ENCODE data around the gene MARCHF10. TPM values are rescaled to one million over a fixed set of nuclear protein-coding genes. Genes with fewer than 3 reads are reported as not detected.
A peak's percentile ranks its signal among the peaks of the same experiment; 100 is the strongest.

MARCHF10 gene
- total and polyA plus RNA-seq, 2 of the 13 experiments (the other 11 are each of a cell fraction or from before 2014, with no cell fraction given): not detected

GRCh38 chr17:62653826-62654761 is 154.0 kb downstream of the MARCHF10 start:
- CTCF ChIA-PET (ENCODE audit: low intra/inter-chr PET ratio, low total read pairs): no interaction called here
- Histone ChIP-seq H3K4me2 (ENCODE audit: low read depth, low read length) (no peak overlapping the region), H3K9ac (ENCODE audit: insufficient read depth, low read depth, low read length) (no peak overlapping the region), H3K4me1 (ENCODE audit: insufficient read depth, low read length) (peaks cover 21% of the 10 kb centered on the region), H3K79me2 (ENCODE audit: insufficient read depth, low read length) (no peaks in the 10 kb centered on the region), H2AFZ (ENCODE audit: low read length) (no peak overlapping the region), H3K4me3 (replicated peaks in 1 of 3; ENCODE audit: insufficient read depth in 1 of 3, low read depth in 2 of 3, low read length in 3 of 3) (no peak overlapping the region), H4K20me1 (ENCODE audit: insufficient read depth, low read length) (no peaks in the 10 kb centered on the region), H3K27ac (ENCODE audit: extremely low read length, insufficient read depth, low read length) (no peak overlapping the region), H3K36me3 (replicated peaks in 1 of 2; ENCODE audit: control insufficient read depth in 1 of 2, insufficient read depth in 2 of 2, low read length in 2 of 2) (no peaks in the 10 kb centered on the region), H3K27me3 (ENCODE audit: control insufficient read depth in 1 of 2, insufficient read depth in 2 of 2, low read length in 2 of 2) (peaks cover 15 to 75% of the 10 kb centered on the region in 2 experiments; a peak in 4 of 5 replicates), H3K9me3 (ENCODE audit: low read length) (no peaks in the 10 kb centered on the region)
- intact Hi-C loops (cut with micrococcal nuclease; ENCODE audit: unreplicated experiment) (no loop called here), in situ Hi-C loops (cut with HindIII; ENCODE audit: extremely low pct_ligation_motif_present, low pct_unique_long_range_greater_than_20kb) (no loop called here)
- DNase-seq (ENCODE audit: low spot score) (no peak), ATAC-seq (peak; percentile 37), FAIRE-seq (no peak)
- whole genome bisulfite sequencing (ENCODE audit: low lambda C conversion rate): 56% methylated on average over 15 of the region's 19 CpGs
- no TSS peak for BruUV-seq (replicated peaks)
- TF ChIP-seq MAFK (conservative IDR thresholded peaks at IDR 0.05 in 1 of 2, IDR thresholded peaks at IDR 0.05 in 1 of 2; ENCODE audit: low read length in 2 of 2): peak in 1 of 2 experiments; percentile 13; a peak in 1 of 4 replicates
- TF ChIP-seq NFKBIZ (CRISPR knock-in tag; IDR thresholded peaks at IDR 0.05): no peak
- POLR2A ChIA-PET: no interaction called here

GRCh38 chr17:62653002-62653825 is 154.9 kb downstream of the MARCHF10 start:
- Histone ChIP-seq H3K4me1 (ENCODE audit: insufficient read depth, low read length) (peaks cover 21% of the 10 kb centered on the region), H4K20me1 (ENCODE audit: insufficient read depth, low read length) (no peaks in the 10 kb centered on the region), H3K4me3 (replicated peaks in 1 of 3; ENCODE audit: insufficient read depth in 1 of 3, low read depth in 2 of 3, low read length in 3 of 3) (peak overlapping the region; percentile 43 to 64 (median 47); a peak in 5 of 6 replicates), H3K4me2 (ENCODE audit: low read depth, low read length) (peak overlapping the region; percentile 80), H3K27me3 (ENCODE audit: control insufficient read depth in 1 of 2, insufficient read depth in 2 of 2, low read length in 2 of 2) (peaks cover 15 to 75% of the 10 kb centered on the region in 2 experiments; a peak in 4 of 5 replicates), H3K79me2 (ENCODE audit: insufficient read depth, low read length) (no peaks in the 10 kb centered on the region), H3K27ac (ENCODE audit: extremely low read length, insufficient read depth, low read length) (no peak overlapping the region), H2AFZ (ENCODE audit: low read length) (no peak overlapping the region), H3K9ac (ENCODE audit: insufficient read depth, low read depth, low read length) (no peak overlapping the region), H3K9me3 (ENCODE audit: low read length) (no peaks in the 10 kb centered on the region), H3K36me3 (replicated peaks in 1 of 2; ENCODE audit: control insufficient read depth in 1 of 2, insufficient read depth in 2 of 2, low read length in 2 of 2) (no peaks in the 10 kb centered on the region)
- ChIA-PET CTCF (ENCODE audit: low intra/inter-chr PET ratio, low total read pairs) (no interaction called here), POLR2A (no interaction called here)
- peak; percentile 45 for ATAC-seq
- no peak for DNase-seq (ENCODE audit: low spot score)
- 16% methylated on average over 28 of the region's 30 CpGs for WGBS (ENCODE audit: low lambda C conversion rate)
- intact Hi-C loops (cut with micrococcal nuclease; ENCODE audit: unreplicated experiment) (no loop called here), in situ Hi-C loops (cut with HindIII; ENCODE audit: extremely low pct_ligation_motif_present, low pct_unique_long_range_greater_than_20kb) (no loop called here)
- FAIRE-seq: no peak
- no TSS peak for BruUV-seq (replicated peaks)
- TF ChIP-seq ZNF12 (CRISPR knock-in tag; IDR thresholded peaks at IDR 0.05): no peak
- no peak for TF ChIP-seq NFE2L2 (IDR thresholded peaks at IDR 0.05; ENCODE audit: low read length)
- TF ChIP-seq FOXM1 (CRISPR knock-in tag; IDR thresholded peaks at IDR 0.05): no peak
- no peak for TF ChIP-seq ZNF468 (CRISPR knock-in tag; IDR thresholded peaks at IDR 0.05)
- no peak for TF ChIP-seq ZBTB7A (CRISPR knock-in tag; IDR thresholded peaks at IDR 0.05)
- no peak for TF ChIP-seq TMF1 (CRISPR knock-in tag; IDR thresholded peaks at IDR 0.05; ENCODE audit: low read depth)
- TF ChIP-seq ZBTB44 (CRISPR knock-in tag; IDR thresholded peaks at IDR 0.05): no peak
- TF ChIP-seq NR1H2 (CRISPR knock-in tag; IDR thresholded peaks at IDR 0.05; ENCODE audit: borderline replicate concordance, low read depth): no peak
- no peak for TF ChIP-seq RNF219 (CRISPR knock-in tag; IDR thresholded peaks at IDR 0.05)
- TF ChIP-seq EEA1 (CRISPR knock-in tag; IDR thresholded peaks at IDR 0.05; ENCODE audit: borderline replicate concordance): no peak
- no peak for TF ChIP-seq ZFP37 (CRISPR knock-in tag; IDR thresholded peaks at IDR 0.05; ENCODE audit: borderline replicate concordance)
